OCI-LY1 (cell line): ENCODE measurements around the gene RASSF10.
"Not testable (repeated sequence)": the region's sequence is repeated elsewhere in the genome, so short reads cannot be mapped to it uniquely, and the experiment has no call there.

ENCODE experiments used
- H2AFZ ChIP-seq: fragments of 200-600 bp; sonication (generic), shearing (Covaris generic); 2 replicates; pipeline ENCODE4 v1.6.0; 2014; ENCODE audit warnings: antibody characterized with exemption, mild to moderate bottlenecking, low read length
- H3F3A ChIP-seq: fragments of 200-600 bp; sonication (generic), shearing (Covaris generic); 2 replicates; pipeline ENCODE4 v1.6.0; 2014; ENCODE audit warnings: mild to moderate bottlenecking, antibody characterized with exemption, low read length, moderate library complexity; ENCODE audit not compliant: insufficient read depth
- H3K27ac ChIP-seq: fragments of 200-600 bp; sonication (generic); 2 replicates; pipeline ENCODE4 v1.5.1; 2014; ENCODE audit warnings: low read length, mixed run types, mild to moderate bottlenecking, low read depth; ENCODE audit not compliant: poor library complexity, severe bottlenecking
- H3K27me3 ChIP-seq: fragments of 200-600 bp; sonication (generic); 2 replicates; pipeline ENCODE4 v1.6.0; 2014; ENCODE audit warnings: antibody characterized with exemption, mild to moderate bottlenecking, low read length, moderate library complexity; ENCODE audit not compliant: insufficient read depth
- H3K36me3 ChIP-seq: fragments of 200-600 bp; sonication (generic); 2 replicates; pipeline ENCODE4 v1.6.1; 2014; ENCODE audit warnings: mild to moderate bottlenecking, antibody characterized with exemption, low read length, moderate library complexity, mixed read lengths; ENCODE audit not compliant: insufficient read depth
- H3K4me1 ChIP-seq: fragments of 200-600 bp; sonication (generic); 2 replicates; pipeline ENCODE4 v1.5.1; 2014; ENCODE audit warnings: mild to moderate bottlenecking, low read length, moderate library complexity; ENCODE audit not compliant: insufficient read depth, severe bottlenecking
- H3K4me2 ChIP-seq: fragments of 200-600 bp; sonication (generic), shearing (Covaris generic); 2 replicates; pipeline ENCODE4 v1.6.1; 2014; ENCODE audit warnings: low read length
- H3K4me3 ChIP-seq: fragments of 200-600 bp; sonication (generic); 2 replicates; pipeline ENCODE4 v1.5.1; 2014; ENCODE audit warnings: low read length, low read depth, mild to moderate bottlenecking, mixed read lengths; ENCODE audit not compliant: poor library complexity, severe bottlenecking
- H3K79me2 ChIP-seq: fragments of 200-600 bp; shearing (Covaris generic); 2 replicates; pipeline ENCODE4 v1.6.1; 2016; ENCODE audit warnings: mixed run types, low read length, mixed read lengths; ENCODE audit not compliant: insufficient read depth
- H3K9ac ChIP-seq: fragments of 200-600 bp; sonication (generic), shearing (Covaris generic); 2 replicates; pipeline ENCODE4 v1.6.1; 2014; ENCODE audit warnings: mild to moderate bottlenecking, low read length, mixed read lengths
- H3K9me2 ChIP-seq: fragments of 200-600 bp; sonication (generic), shearing (Covaris generic); 2 replicates; pipeline ENCODE4 v1.6.1; 2014; ENCODE audit warnings: low read depth, mild to moderate bottlenecking, low read length, mixed read lengths
- H3K9me3 ChIP-seq: fragments of 200-600 bp; shearing (Covaris generic); 2 replicates; pipeline ENCODE4 v1.6.1; 2014; ENCODE audit warnings: low read length, mixed read lengths
- H4K20me1 ChIP-seq: fragments of 200-600 bp; sonication (generic), shearing (Covaris generic); 2 replicates; pipeline ENCODE4 v1.6.0; 2016; ENCODE audit warnings: mild to moderate bottlenecking, low read length; ENCODE audit not compliant: insufficient read depth
- CTCF ChIP-seq: fragments of 200-600 bp; sonication (generic), shearing (Covaris generic); IDR thresholded peaks from 2 replicates; pipeline ENCODE4 v1.5.1; 2017; ENCODE audit warnings: mild to moderate bottlenecking, antibody characterized with exemption, low read length, moderate library complexity, mixed read lengths
- EZH2 ChIP-seq: fragments of 200-600 bp; sonication (generic), shearing (Covaris generic); IDR thresholded peaks from 2 replicates; pipeline ENCODE4 v1.8.0; 2017; ENCODE audit warnings: borderline replicate concordance, mixed run types, mild to moderate bottlenecking, antibody characterized with exemption, low read length, moderate library complexity, mixed read lengths

Gene RASSF10

GRCh38 chr11:13040969-13041561 is 31.9 kb downstream of the RASSF10 start:
- no peak overlapping the region for H3K27ac ChIP-seq
- no peaks in the 10 kb centered on the region for H3K36me3 ChIP-seq
- H4K20me1 ChIP-seq, result no peaks in the 10 kb centered on the region
- H3K79me2 ChIP-seq, result no peaks in the 10 kb centered on the region
- TF ChIP-seq CTCF (no peak), EZH2 (no peak)
- H3K9ac ChIP-seq, result no peak overlapping the region
- H3F3A ChIP-seq, result no peaks in the 10 kb centered on the region
- H3K9me3 ChIP-seq, result no peaks in the 10 kb centered on the region
- no peaks in the 10 kb centered on the region for H3K9me2 ChIP-seq
- H3K4me3 ChIP-seq, result no peak overlapping the region
- H3K4me1 ChIP-seq, result no peaks in the 10 kb centered on the region
- H3K4me2 ChIP-seq, result no peak overlapping the region
- 0 out of 2 replicates have a peak, but pooled peaks cover 4% of the 10 kb centered on the region for H3K27me3 ChIP-seq
- H2AFZ ChIP-seq, result no peak overlapping the region

- no peak overlapping the region for H3K9ac ChIP-seq
- no peak overlapping the region for H3K4me3 ChIP-seq
- no peak overlapping the region for H3K4me2 ChIP-seq
- 0 out of 2 replicates have a peak, but pooled peaks cover 2% of the 10 kb centered on the region for H3K27me3 ChIP-seq
- no peaks in the 10 kb centered on the region for H3K9me2 ChIP-seq
- H3K36me3 ChIP-seq, result no peaks in the 10 kb centered on the region
- no peak overlapping the region for H2AFZ ChIP-seq
- no peak overlapping the region for H3K27ac ChIP-seq
- H3K9me3 ChIP-seq, result no peaks in the 10 kb centered on the region
- H3K4me1 ChIP-seq, result no peaks in the 10 kb centered on the region
- no peaks in the 10 kb centered on the region for H3F3A ChIP-seq
- no peaks in the 10 kb centered on the region for H3K79me2 ChIP-seq
- TF ChIP-seq CTCF (no peak), EZH2 (no peak)
- no peaks in the 10 kb centered on the region for H4K20me1 ChIP-seq
Measured at GRCh38 chr11:13042873-13043342, 33.8 kb downstream of the RASSF10 start.

- Histone ChIP-seq H3K4me1 (no peaks in the 10 kb centered on the region), H3K4me3 (no peak overlapping the region), H4K20me1 (no peaks in the 10 kb centered on the region), H3K9me2 (no peaks in the 10 kb centered on the region), H3F3A (no peaks in the 10 kb centered on the region), H3K27me3 (no peaks in the 10 kb centered on the region), H3K36me3 (no peaks in the 10 kb centered on the region), H2AFZ (no peak overlapping the region), H3K27ac (no peak overlapping the region), H3K79me2 (no peaks in the 10 kb centered on the region), H3K9ac (no peak overlapping the region), H3K4me2 (no peak overlapping the region), H3K9me3 (no peaks in the 10 kb centered on the region)
- no peak for TF ChIP-seq EZH2
- no peak for TF ChIP-seq CTCF
Measured at GRCh38 chr11:13043912-13044628, 35.0 kb downstream of the RASSF10 start.

- H2AFZ ChIP-seq, H3K79me2 ChIP-seq, H3K9me3 ChIP-seq, H3K4me3 ChIP-seq, H3K9ac ChIP-seq, H3K4me2 ChIP-seq, H3K27me3 ChIP-seq, H3K36me3 ChIP-seq, H3K9me2 ChIP-seq, H4K20me1 ChIP-seq, H3K4me1 ChIP-seq, H3K27ac ChIP-seq, H3F3A ChIP-seq: not testable (repeated sequence)
Measured at GRCh38 chr11:13045089-13045488, 36.0 kb downstream of the RASSF10 start.
